Ectodermal cell (in vitro differentiated cells): Measurements from ENCODE around the gene VIL1.

Experiments used
- H3K27ac ChIP-seq: 2 replicates; pipeline ENCODE4 v1.7.0; 2013; ENCODE audit warnings: mild to moderate bottlenecking, low read depth, low read length; ENCODE audit not compliant: insufficient read depth, poor library complexity, severe bottlenecking
- H3K27me3 ChIP-seq: 2 replicates; pipeline ENCODE4 v1.7.0; 2013; ENCODE audit warnings: mild to moderate bottlenecking, low read length; ENCODE audit not compliant: insufficient read depth, control insufficient read depth, poor library complexity, severe bottlenecking
- H3K36me3 ChIP-seq: one replicate; pipeline ENCODE4 v1.7.0; 2013; ENCODE audit warnings: low read length; ENCODE audit not compliant: control insufficient read depth, insufficient read depth
- H3K4me1 ChIP-seq: one replicate; pipeline ENCODE4 v1.7.0; 2013; ENCODE audit warnings: low read length; ENCODE audit not compliant: control insufficient read depth, insufficient read depth
- H3K4me3 ChIP-seq: 2 replicates; pipeline ENCODE4 v1.7.0; 2013; ENCODE audit warnings: low read depth, low read length, control low read depth; ENCODE audit not compliant: insufficient read depth
- H3K9me3 ChIP-seq: 2 replicates; pipeline ENCODE4 v1.7.0; 2013; ENCODE audit warnings: mild to moderate bottlenecking, low read length, moderate library complexity; ENCODE audit not compliant: control insufficient read depth
- WGBS, 2 experiments: methylation state at CpG; one replicate each; pipeline ENCODE4 v1.1.7; 2013; ENCODE audit warnings: missing lambda C conversion rate in 2 of 2; 5-methylcytosine and 5-hydroxymethylcytosine counted together

Gene VIL1

GRCh38 chr2:218428846-218429558 lies 10.1 kb downstream of the VIL1 start:
- no peaks in the 10 kb centered on the region for H3K36me3 ChIP-seq
- H3K27me3 ChIP-seq = no peaks in the 10 kb centered on the region
- H3K4me3 ChIP-seq = no peak overlapping the region
- no peak overlapping the region for H3K27ac ChIP-seq
- no peaks in the 10 kb centered on the region for H3K4me1 ChIP-seq
- H3K9me3 ChIP-seq = no peaks in the 10 kb centered on the region
- WGBS, 2 experiments = 95% methylated on average over 24 of the region's 24 CpGs

- Histone ChIP-seq H3K4me1 (no peaks in the 10 kb centered on the region), H3K27me3 (no peaks in the 10 kb centered on the region), H3K4me3 (no peak overlapping the region), H3K9me3 (no peaks in the 10 kb centered on the region), H3K36me3 (no peaks in the 10 kb centered on the region), H3K27ac (no peak overlapping the region)
- WGBS, 2 experiments = 86 to 89% methylated on average over 9 of the region's 9 CpGs
Measured at GRCh38 chr2:218429911-218430692, 11.2 kb downstream of the VIL1 start.

GRCh38 chr2:218430721-218431120 lies 11.8 kb downstream of the VIL1 start:
- WGBS, 2 experiments = 92% methylated on average over 11 of the region's 11 CpGs
- Histone ChIP-seq H3K36me3 (no peaks in the 10 kb centered on the region), H3K9me3 (no peaks in the 10 kb centered on the region), H3K4me3 (no peak overlapping the region), H3K27ac (no peak overlapping the region), H3K27me3 (no peaks in the 10 kb centered on the region), H3K4me1 (no peaks in the 10 kb centered on the region)

GRCh38 chr2:218431878-218432277 lies 13.0 kb downstream of the VIL1 start:
- Histone ChIP-seq H3K27ac (no peak overlapping the region), H3K9me3 (no peaks in the 10 kb centered on the region), H3K27me3 (no peaks in the 10 kb centered on the region), H3K4me3 (no peak overlapping the region), H3K4me1 (no peaks in the 10 kb centered on the region), H3K36me3 (no peaks in the 10 kb centered on the region)
- 91 to 93% methylated on average over 10 of the region's 10 CpGs for WGBS, 2 experiments

GRCh38 chr2:218432676-218433365 lies 13.9 kb downstream of the VIL1 start:
- no peaks in the 10 kb centered on the region for H3K4me1 ChIP-seq
- no peak overlapping the region for H3K27ac ChIP-seq
- H3K4me3 ChIP-seq = no peak overlapping the region
- WGBS, 2 experiments = 95% methylated on average over 8 of the region's 8 CpGs
- no peaks in the 10 kb centered on the region for H3K9me3 ChIP-seq
- no peaks in the 10 kb centered on the region for H3K27me3 ChIP-seq
- no peaks in the 10 kb centered on the region for H3K36me3 ChIP-seq

- Histone ChIP-seq H3K27ac (no peak overlapping the region), H3K9me3 (no peaks in the 10 kb centered on the region), H3K27me3 (no peaks in the 10 kb centered on the region), H3K36me3 (no peaks in the 10 kb centered on the region), H3K4me1 (no peaks in the 10 kb centered on the region), H3K4me3 (no peak overlapping the region)
- WGBS, 2 experiments = 89 to 92% methylated on average over 9 of the region's 9 CpGs
Measured at GRCh38 chr2:218434456-218434855, 15.5 kb downstream of the VIL1 start.

GRCh38 chr2:218435003-218435982 lies 16.4 kb downstream of the VIL1 start:
- Histone ChIP-seq H3K9me3 (no peaks in the 10 kb centered on the region), H3K36me3 (no peaks in the 10 kb centered on the region), H3K27me3 (no peaks in the 10 kb centered on the region), H3K4me3 (no peak overlapping the region), H3K27ac (no peak overlapping the region), H3K4me1 (no peaks in the 10 kb centered on the region)
- WGBS, 2 experiments = 89% methylated on average over 11 of the region's 11 CpGs

- Histone ChIP-seq H3K9me3 (no peaks in the 10 kb centered on the region), H3K36me3 (no peaks in the 10 kb centered on the region), H3K27ac (no peak overlapping the region), H3K4me3 (no peak overlapping the region), H3K27me3 (no peaks in the 10 kb centered on the region), H3K4me1 (no peaks in the 10 kb centered on the region)
- 89 to 93% methylated on average over 5 of the region's 5 CpGs for WGBS, 2 experiments
Measured at GRCh38 chr2:218436992-218437391, 18.1 kb downstream of the VIL1 start.

- Histone ChIP-seq H3K36me3 (no peaks in the 10 kb centered on the region), H3K27me3 (no peaks in the 10 kb centered on the region), H3K9me3 (no peaks in the 10 kb centered on the region), H3K4me1 (no peaks in the 10 kb centered on the region), H3K4me3 (no peak overlapping the region), H3K27ac (no peak overlapping the region)
- WGBS, 2 experiments = 82 to 90% methylated on average over 1 of the region's 1 CpG
Measured at GRCh38 chr2:218437969-218438368, 19.0 kb downstream of the VIL1 start.
